CD4-positive, alpha-beta T cell treated with Interleukin-15 for 1 hour (primary cell): Measurements from ENCODE around the gene REPS1.
"Not testable (repeated sequence)": the region's sequence is repeated elsewhere in the genome, so short reads cannot be mapped to it uniquely, and the experiment has no call there.

Experiments
- DNase-seq: peaks from one replicate; pipeline ENCODE4 v3.0.0-alpha.2; 2020

REPS1 gene

DNA sequence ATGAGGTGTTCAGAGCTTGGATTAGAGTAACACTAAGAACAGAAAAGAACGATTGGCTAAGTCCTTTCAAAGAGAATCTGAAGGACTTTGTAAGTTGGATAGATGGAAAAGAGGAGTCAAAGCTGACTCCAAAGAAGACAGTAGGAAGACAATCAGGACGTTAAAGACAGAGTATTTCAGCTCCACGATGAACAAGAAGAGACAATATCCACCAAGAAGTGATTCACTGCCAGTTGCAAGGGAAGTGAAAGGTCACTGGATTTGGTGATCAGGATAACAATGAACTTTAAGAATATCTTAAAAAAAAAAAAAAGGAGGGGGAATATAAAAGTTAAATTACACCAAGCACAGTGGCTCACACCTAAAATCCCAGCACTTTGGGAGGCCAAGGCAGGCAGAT, 17.9 kb downstream of the REPS1 start:
- no peak for DNase-seq

DNA sequence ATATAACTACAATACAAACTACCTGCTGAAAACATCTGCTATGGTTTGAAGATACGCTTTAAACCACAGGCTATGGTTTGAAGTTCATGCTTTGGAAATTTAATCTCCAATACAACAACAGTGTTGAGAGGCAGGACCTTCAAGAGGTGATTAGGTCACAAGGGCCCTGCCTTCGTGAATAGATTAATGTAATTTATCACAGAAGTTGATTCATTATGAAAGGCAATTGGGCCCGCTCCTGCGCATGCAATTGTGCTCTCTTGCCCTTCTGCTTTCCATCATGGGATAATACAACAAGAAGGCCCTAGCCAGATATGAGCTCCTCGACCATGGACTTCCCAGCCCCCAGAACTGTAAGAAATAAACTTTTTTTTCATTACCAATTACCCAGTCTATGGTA, 21.2 kb downstream of the REPS1 start:
- no peak for DNase-seq

- DNase-seq: no peak
These were observed 22.1 kb downstream of the REPS1 start for GRCh38 chr6:138965971-138966370.

GRCh38 chr6:138965291-138965874, 22.7 kb downstream of the REPS1 start:
- no peak for DNase-seq

GRCh38 chr6:138964012-138964411, 24.0 kb downstream of the REPS1 start:
- DNase-seq: no peak

GRCh38 chr6:138963531-138963930, 24.5 kb downstream of the REPS1 start:
- no peak for DNase-seq

DNA sequence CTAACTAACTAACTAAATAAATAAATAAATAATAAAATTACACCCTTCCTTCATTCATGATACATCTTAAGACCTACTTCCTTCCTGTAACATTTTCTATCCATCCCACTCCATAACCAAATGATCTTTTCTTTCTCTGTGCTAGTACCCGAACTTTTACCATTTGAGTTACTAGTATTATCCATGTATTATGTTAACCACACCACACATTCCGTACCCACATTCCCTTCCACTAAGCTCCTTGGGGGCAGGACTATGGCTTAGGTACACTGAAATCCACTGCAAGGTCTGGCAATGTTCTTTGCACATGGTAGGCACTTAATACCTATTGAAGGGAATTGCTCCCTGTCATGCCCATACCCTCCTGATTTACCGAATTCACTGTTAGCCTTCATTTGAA, 24.9 kb downstream of the REPS1 start:
- no peak for DNase-seq

DNA sequence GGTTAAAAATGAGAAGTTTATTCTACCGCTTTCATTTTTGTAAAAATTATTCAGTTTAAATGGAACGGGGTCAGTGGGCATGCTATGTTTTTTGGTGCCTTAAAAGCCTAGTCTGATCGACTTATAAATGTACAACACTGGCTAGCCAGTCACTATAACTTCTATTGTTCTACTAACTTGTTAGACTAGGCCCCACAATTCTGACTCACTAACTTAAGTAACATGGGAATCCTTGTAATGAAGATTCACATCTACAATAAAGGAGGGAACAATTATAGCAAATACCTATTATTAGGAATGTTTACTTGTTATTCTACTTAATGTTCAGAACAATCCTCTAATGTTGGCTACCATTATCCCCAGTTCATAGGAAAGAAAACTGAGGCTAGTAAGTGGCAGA, 28.5 kb downstream of the REPS1 start:
- DNase-seq: no peak

DNA sequence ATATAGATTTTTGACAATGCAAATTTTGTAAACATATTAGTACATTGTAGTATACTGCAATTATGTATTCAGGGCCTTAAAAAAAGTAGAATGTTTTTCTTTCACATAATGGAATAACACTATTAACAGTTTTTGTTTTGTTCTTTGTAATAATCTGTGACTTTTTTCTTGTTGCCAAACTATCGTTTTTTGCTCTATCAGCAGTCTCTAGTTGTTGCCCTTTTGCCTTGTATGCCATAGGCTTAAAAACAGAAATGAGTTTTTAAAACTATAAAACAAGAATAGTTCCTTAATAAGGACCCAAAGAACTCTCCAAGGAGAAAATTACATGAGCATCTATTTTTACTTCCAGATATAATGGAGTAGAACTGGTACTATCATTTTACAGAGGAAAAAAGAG, 29.5 kb downstream of the REPS1 start:
- no peak for DNase-seq

GRCh38 chr6:138957903-138958302, 30.1 kb downstream of the REPS1 start:
- no peak for DNase-seq

- no peak for DNase-seq
These were observed 30.6 kb downstream of the REPS1 start for GRCh38 chr6:138957484-138957883.

DNA sequence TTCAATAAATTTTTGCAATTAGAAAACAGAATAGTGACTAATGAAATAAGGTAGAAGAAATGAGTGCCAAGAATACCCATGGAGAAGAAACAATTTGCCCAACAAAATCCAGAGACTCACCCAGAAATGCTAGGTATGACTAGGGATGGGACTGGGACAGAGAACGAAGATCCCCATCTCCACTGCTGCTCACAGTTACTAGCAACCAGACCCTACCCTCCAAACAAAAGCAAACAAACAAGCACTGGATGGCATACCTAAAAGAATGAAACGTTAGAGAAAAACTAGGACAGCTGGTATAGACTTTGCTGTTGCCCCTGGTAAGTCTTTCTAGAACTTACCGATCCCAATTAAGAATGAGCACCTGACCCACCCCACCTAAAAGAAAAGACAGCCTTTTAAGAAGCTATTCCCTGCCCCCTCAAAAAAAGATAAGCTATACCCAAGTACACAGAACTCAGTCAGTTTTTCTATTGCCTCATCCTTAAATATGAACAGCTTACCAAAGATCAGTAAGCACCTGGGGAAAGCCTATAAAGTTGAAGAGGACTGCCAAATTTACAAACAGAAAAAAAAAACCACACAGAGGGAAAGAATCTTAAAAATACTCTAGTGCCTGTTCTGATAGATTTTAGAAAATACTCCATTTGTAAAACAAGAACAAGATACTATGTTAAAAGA, 31.7 kb downstream of the REPS1 start:
- DNase-seq: no peak

DNA sequence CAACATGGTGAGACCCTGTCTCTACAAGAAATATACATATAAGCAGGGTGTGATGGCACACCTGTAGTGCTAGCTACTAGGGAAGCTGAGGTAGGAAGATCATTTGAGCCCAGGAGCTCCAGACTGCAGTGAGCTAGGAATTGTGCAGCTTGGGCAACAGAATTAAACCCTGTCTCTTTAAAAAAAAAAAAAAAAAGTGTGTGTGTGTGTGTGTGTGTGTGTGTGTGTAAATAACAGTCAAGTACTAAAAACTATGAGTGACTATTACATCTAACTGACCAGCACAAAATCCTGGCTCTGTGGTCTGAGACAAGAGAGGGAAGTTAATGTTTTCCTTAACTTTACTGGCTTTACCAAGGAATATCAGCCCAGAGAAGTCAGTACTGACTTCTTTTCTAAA, 32.8 kb downstream of the REPS1 start:
- no peak for DNase-seq

GRCh38 chr6:138953451-138953850, 34.6 kb downstream of the REPS1 start:
- DNase-seq: no peak

DNA sequence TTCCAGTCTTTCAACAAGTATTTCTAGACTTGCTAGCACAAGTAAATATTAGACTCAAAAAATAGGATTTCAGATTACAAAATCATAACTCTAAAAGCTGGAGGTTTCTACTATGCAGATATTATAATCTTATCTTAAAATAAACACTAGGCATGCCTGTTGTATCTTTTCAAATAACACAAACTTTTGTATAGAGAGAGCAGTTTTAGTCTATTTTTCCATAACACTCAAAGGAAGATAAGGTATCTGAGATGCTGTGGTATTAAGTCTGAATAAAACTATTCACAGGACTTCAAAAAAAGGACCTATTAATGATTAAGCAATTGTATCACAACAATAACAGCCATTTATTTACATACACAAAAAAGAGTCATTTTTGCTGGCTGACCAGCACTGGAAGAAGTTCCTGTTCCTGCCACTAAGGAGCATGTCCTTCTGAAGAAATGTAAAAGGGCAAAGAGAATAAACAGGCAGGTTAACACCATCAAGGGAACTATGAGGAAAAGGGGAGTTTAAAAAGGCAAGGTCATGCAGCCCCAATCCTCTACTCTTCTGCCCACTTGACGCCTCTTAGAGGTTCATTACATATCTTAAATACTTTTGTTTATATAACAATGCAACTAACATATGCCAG, 39.4 kb downstream of the REPS1 start:
- DNase-seq: no peak

GRCh38 chr6:138948004-138948403, 40.0 kb downstream of the REPS1 start:
- no peak for DNase-seq

DNA sequence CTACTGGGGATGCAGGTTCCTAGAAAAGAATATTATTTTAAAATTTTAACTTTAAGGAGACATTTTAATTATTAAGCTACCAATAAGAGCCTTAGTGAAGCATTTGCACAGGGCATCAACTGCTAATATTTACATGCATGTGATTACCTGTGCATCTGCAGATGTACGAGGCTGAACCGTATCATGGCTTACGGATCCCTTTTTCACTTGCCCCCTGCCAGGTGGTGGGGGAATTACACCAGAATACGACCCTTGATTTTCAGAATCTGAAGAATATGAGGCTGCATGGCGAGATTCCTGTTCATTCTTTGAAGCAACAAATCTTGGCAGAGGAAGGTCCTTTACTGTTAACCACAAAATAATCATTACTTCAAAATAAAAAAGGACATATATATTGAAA, 42.7 kb downstream of the REPS1 start:
- DNase-seq: no peak

DNA sequence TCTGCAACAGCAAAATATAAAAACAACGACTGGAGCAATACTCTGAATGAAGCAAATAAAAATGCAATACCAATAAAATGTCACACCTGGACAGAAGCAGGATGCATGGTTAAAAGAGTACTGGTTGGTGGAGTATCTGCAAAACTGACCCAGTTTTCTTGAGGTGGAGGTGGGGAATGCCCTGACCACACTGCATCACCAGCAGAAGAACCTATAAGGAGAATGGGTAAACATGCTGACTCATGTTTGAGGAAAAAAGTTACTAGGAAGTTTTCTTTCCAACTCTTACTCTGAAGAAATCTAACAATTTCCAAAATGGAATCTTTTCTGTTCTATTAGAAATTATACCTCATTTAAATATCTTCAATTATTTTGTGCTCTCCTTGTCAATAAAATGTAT, 43.6 kb downstream of the REPS1 start:
- DNase-seq: no peak

DNA sequence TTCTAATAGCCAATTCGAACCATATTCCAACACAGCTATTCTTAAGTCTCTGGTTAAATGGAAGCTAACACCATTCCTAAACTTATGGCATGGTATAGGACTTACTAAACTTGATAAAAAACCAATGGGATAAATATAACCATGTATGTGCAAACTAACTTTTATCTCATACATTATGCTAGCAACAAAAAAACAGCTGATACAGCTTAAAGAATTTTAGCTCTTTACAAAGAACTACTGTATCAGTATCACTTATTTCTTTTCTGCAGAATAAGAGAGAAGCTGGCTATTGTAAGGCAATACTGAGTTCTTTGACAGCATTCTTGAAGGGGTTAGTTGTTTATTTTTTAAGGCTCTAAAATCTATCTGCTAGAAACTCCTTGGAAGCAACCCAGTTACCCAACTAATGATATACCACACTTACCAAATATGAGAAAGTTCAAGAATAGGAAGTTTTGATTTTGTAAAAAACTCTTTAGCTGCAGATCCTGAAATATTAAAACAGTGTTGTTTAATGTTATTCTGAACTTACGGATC, 44.9 kb downstream of the REPS1 start:
- no peak for DNase-seq

DNA sequence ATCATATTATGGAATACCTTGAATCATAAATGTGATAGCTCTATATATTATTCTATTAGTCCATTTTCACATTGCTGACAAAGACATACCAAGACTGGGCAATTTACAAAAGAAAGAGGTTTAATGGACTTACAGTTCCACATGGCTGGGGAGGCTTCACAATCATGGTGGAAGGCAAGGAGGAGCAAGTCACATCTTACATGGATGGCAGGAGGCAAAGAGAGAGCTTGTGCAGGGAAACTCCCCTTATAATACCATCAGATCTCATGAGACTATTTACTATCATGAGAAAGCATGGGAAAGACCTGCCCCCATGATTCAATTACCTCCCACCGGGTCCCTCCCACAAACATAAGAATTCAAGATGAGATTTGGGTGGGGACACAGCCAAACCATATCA, 51.2 kb downstream of the REPS1 start:
- DNase-seq: not testable (repeated sequence)

DNA sequence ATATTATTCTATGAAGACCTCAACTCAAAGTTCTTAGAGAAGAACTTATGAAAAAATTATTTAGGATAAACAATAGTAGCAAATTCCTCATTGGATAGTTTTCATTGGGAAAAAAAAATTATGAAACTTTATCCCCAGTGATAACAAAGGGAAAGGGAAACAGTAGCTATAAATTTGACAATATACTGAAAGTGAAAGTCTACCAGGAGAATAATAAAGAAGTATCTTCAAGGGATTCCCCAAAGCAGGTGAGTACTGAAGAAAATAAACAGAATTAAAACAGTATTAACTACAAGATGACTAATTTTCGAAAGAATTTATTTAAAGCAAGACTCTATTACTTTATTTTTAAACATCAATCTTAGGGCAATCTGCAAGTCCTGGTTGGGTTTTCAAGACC, 56.4 kb downstream of the REPS1 start:
- DNase-seq: no peak

DNA sequence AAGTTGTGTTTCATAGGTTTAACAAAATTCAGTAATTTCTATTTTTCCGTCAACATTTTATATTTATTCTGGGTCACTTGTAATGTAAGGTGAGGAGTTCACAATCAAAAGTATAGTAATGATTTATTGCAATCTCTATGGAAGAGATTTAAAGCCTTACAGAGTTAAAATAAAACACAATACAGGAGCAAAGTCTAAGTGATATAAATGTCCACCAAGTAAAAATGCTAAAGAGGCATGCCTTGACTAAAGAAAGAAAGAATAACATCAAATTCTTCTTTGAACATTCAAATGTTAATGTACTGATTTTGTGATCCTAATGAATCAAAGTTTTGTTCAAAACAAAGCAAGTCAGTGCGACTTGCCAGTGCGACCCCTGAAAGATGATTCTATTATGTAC, 61.5 kb downstream of the REPS1 start:
- no peak for DNase-seq

- DNase-seq: no peak
These were observed 62.2 kb downstream of the REPS1 start for GRCh38 chr6:138925806-138926205.

DNA sequence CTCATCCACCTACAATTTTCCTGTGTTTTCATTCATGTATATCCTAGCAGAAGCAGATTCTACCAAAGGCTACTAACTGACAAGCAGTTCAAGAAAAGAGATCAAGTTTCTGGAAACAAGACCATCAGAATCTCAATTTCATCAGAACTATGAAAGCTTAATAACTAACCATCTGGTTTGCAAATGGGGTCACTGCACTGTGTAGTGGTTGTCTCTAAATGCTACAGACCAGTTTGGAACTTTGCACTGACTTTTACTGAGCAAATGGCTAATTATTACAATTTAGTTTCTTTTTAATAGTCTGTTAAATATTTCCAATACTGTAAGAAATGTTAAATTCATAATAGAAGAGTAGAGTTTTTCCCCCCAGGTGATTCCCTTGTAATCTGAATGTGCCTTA, 64.5 kb downstream of the REPS1 start:
- DNase-seq: no peak
